DND-41 (cell line): Measurements from ENCODE around the gene GUCA1A.

Experiments
- ATAC-seq: fragments of 200-7000 bp; cut with Tn5 transposase; 3 replicates; pipeline ENCODE4 v1.9.1; 2021; ENCODE audit warnings: low read depth; ENCODE audit not compliant: insufficient read depth
- DNase-seq: peaks from one replicate; pipeline ENCODE4 v3.0.0-alpha.2; 2020
- H2AFZ ChIP-seq: 2 replicates; pipeline ENCODE4 v1.6.0; 2012; ENCODE audit warnings: low read depth, low read length
- H3K27ac ChIP-seq: 2 replicates; pipeline ENCODE4 v1.5.1; 2012; ENCODE audit warnings: low read length, inconsistent platforms
- H3K27me3 ChIP-seq: fragments of 200-600 bp; sonication (generic); 2 replicates; pipeline ENCODE4 v1.6.0; 2012; ENCODE audit warnings: low read length, mild to moderate bottlenecking, inconsistent platforms; ENCODE audit not compliant: insufficient read depth, poor library complexity
- H3K36me3 ChIP-seq: 2 replicates; pipeline ENCODE4 v1.5.1; 2012; ENCODE audit warnings: low read length, inconsistent platforms; ENCODE audit not compliant: insufficient read depth
- H3K4me1 ChIP-seq: 2 replicates; pipeline ENCODE4 v1.5.1; 2012; ENCODE audit warnings: mild to moderate bottlenecking, low read length; ENCODE audit not compliant: insufficient read depth
- H3K4me2 ChIP-seq: 2 replicates; pipeline ENCODE4 v1.6.0; 2012; ENCODE audit warnings: mild to moderate bottlenecking, moderate library complexity, low read length, inconsistent platforms; ENCODE audit not compliant: insufficient read depth
- H3K4me3 ChIP-seq, 2 experiments: fragments of 200-600 bp in 1 of 2; shearing (Covaris generic) in 1 of 2; 2 replicates each; pipeline ENCODE4 v1.5.1; 2012 to 2016; ENCODE audit warnings: inconsistent platforms in 2 of 2, low read length in 2 of 2, mild to moderate bottlenecking in 2 of 2, low read depth in 1 of 2, moderate library complexity in 1 of 2
- H3K79me2 ChIP-seq: 2 replicates; pipeline ENCODE4 v1.6.0; 2012; ENCODE audit warnings: low read length, inconsistent platforms; ENCODE audit not compliant: insufficient read depth
- H3K9ac ChIP-seq: 2 replicates; pipeline ENCODE4 v1.6.0; 2012; ENCODE audit warnings: low read depth, mild to moderate bottlenecking, inconsistent platforms, low read length, moderate library complexity
- H3K9me3 ChIP-seq: 2 replicates; pipeline ENCODE4 v1.5.1; 2012; ENCODE audit warnings: low read length, moderate library complexity, mild to moderate bottlenecking, inconsistent platforms; ENCODE audit not compliant: insufficient read depth, severe bottlenecking
- H4K20me1 ChIP-seq: 2 replicates; pipeline ENCODE4 v1.6.0; 2012; ENCODE audit warnings: low read length; ENCODE audit not compliant: insufficient read depth
- CTCF ChIP-seq: IDR thresholded peaks from 2 replicates; pipeline ENCODE4 v1.5.1; 2012; ENCODE audit warnings: borderline replicate concordance, low read length, moderate library complexity, mild to moderate bottlenecking; ENCODE audit not compliant: poor library complexity, severe bottlenecking; ENCODE audit errors: extremely low read depth
- EZH2 ChIP-seq: IDR thresholded peaks from 3 replicates; pipeline ENCODE4 v1.6.1; 2012; ENCODE audit warnings: borderline replicate concordance, low read depth, mild to moderate bottlenecking, moderate library complexity, low read length, inconsistent platforms; ENCODE audit not compliant: severe bottlenecking

Gene GUCA1A

GRCh38 chr6:42125231-42125630 lies 47.9 kb upstream of the GUCA1A start:
- Histone ChIP-seq H3K4me3 (no peak overlapping the region), H3K9me3 (no peaks in the 10 kb centered on the region), H2AFZ (no peak overlapping the region), H3K9ac (no peak overlapping the region), H3K27ac (no peak overlapping the region), H3K36me3 (no peaks in the 10 kb centered on the region), H3K79me2 (no peaks in the 10 kb centered on the region), H3K4me1 (no peaks in the 10 kb centered on the region), H3K4me2 (no peak overlapping the region), H3K27me3 (no peaks in the 10 kb centered on the region), H4K20me1 (no peaks in the 10 kb centered on the region)
- ATAC-seq (no peak), DNase-seq (no peak)
- no peak for TF ChIP-seq CTCF
- no peak for TF ChIP-seq EZH2

GRCh38 chr6:42125663-42126062 lies 47.5 kb upstream of the GUCA1A start:
- no peak for TF ChIP-seq CTCF
- TF ChIP-seq EZH2, result no peak
- Histone ChIP-seq H2AFZ (no peak overlapping the region), H3K36me3 (no peaks in the 10 kb centered on the region), H3K4me2 (no peak overlapping the region), H3K9ac (no peak overlapping the region), H3K27ac (no peak overlapping the region), H3K4me1 (no peaks in the 10 kb centered on the region), H3K79me2 (no peaks in the 10 kb centered on the region), H4K20me1 (no peaks in the 10 kb centered on the region), H3K9me3 (no peaks in the 10 kb centered on the region), H3K27me3 (no peaks in the 10 kb centered on the region), H3K4me3 (no peak overlapping the region)
- DNase-seq (no peak), ATAC-seq (no peak)

GRCh38 chr6:42128460-42129359 lies 44.5 kb upstream of the GUCA1A start:
- no peak for TF ChIP-seq CTCF
- no peak for TF ChIP-seq EZH2
- H3K4me3 ChIP-seq, result no peak overlapping the region
- no peak overlapping the region for H2AFZ ChIP-seq
- H3K36me3 ChIP-seq, result no peaks in the 10 kb centered on the region
- ATAC-seq (no peak), DNase-seq (no peak)
- H3K9me3 ChIP-seq, result no peaks in the 10 kb centered on the region
- no peaks in the 10 kb centered on the region for H3K27me3 ChIP-seq
- H3K4me1 ChIP-seq, result no peaks in the 10 kb centered on the region
- H3K4me2 ChIP-seq, result no peak overlapping the region
- no peaks in the 10 kb centered on the region for H3K79me2 ChIP-seq
- no peak overlapping the region for H3K27ac ChIP-seq
- no peak overlapping the region for H3K9ac ChIP-seq
- H4K20me1 ChIP-seq, result no peaks in the 10 kb centered on the region
